AG04450 (cell line): ENCODE data around the gene RABL2B. TPM values are rescaled to one million over a fixed set of nuclear protein-coding genes. Genes with fewer than 3 reads are reported as not detected.

Experiments
- CTCF ChIA-PET: fragments of 300-600, 350-600 bp; formaldehyde crosslinking; extraction: SDS; loops from one replicate; lab custom pipeline; 2022; ENCODE audit warnings: antibody characterized with exemption, inconsistent platforms; lab: Charles Lee
- POLR2A ChIA-PET: fragments of 350-600 bp; formaldehyde crosslinking; extraction: SDS; loops from one replicate; lab custom pipeline; 2021; ENCODE audit warnings: antibody characterized with exemption, inconsistent platforms; lab: Yijun Ruan, JAX
- DNase-seq: peaks from one replicate; pipeline ENCODE4 v3.0.0-alpha.2; 2011; ENCODE audit warnings: low read depth, low spot score
- H3K27ac ChIP-seq: one replicate; pipeline ENCODE4 v1.5.1; 2012; ENCODE audit warnings: low read depth, low read length, control low read depth
- H3K27me3 ChIP-seq: one replicate; pipeline ENCODE4 v1.6.0; 2012; ENCODE audit warnings: low read length; ENCODE audit not compliant: control insufficient read depth, insufficient read depth
- H3K4me3 ChIP-seq: 2 replicates; pipeline ENCODE4 v1.5.1; 2011; ENCODE audit warnings: mild to moderate bottlenecking, low read depth, low read length, control low read depth
- H3K9me3 ChIP-seq: 2 replicates; pipeline ENCODE4 v1.5.1; 2012; ENCODE audit warnings: low read length; ENCODE audit not compliant: control insufficient read depth, insufficient read depth
- polyA plus RNA-seq: library from polyadenylated mRNA; depleted of rRNA; stranded (reverse); fragments of >200 nt; gene quantifications from 2 replicates; pipeline ENCODE4 v1.2.3, GENCODE V29; 2011
- TF ChIP-seq, protein P1 (sequence below): IDR thresholded peaks from 2 replicates; pipeline ENCODE4 v1.5.1; 2011; ENCODE audit warnings: low read depth, low read length, control low read depth, inconsistent platforms

Gene RABL2B
- polyA plus RNA-seq, 1 experiment, result 31.4 TPM

DNA sequence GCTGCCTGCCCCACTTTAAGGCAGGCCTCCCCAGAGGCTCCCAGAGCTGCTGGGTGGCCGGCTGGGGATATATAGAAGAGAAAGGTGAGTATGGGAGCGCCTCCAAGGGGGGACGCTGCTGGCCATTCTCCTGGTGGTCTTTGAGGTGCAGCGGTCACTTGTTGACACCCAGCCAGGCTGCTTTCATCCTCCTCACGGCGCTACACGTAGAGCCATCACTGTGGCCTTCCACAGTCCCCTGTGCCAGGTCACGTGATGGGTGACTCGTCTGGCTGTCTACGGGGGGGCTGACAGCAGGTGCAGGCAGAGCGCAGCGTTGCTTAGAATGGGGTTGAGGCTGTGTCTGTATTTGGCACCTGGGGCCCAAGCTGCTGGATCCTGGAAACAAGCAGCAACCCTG is 43.5 kb downstream of the RABL2B start:
- H3K27me3 ChIP-seq, result peaks cover 29% of the 10 kb centered on the region
- H3K27ac ChIP-seq, result no peak overlapping the region
- ChIA-PET POLR2A (no interaction called here), CTCF (no interaction called here)
- no peak overlapping the region for H3K4me3 ChIP-seq
- TF ChIP-seq, protein P1, sequence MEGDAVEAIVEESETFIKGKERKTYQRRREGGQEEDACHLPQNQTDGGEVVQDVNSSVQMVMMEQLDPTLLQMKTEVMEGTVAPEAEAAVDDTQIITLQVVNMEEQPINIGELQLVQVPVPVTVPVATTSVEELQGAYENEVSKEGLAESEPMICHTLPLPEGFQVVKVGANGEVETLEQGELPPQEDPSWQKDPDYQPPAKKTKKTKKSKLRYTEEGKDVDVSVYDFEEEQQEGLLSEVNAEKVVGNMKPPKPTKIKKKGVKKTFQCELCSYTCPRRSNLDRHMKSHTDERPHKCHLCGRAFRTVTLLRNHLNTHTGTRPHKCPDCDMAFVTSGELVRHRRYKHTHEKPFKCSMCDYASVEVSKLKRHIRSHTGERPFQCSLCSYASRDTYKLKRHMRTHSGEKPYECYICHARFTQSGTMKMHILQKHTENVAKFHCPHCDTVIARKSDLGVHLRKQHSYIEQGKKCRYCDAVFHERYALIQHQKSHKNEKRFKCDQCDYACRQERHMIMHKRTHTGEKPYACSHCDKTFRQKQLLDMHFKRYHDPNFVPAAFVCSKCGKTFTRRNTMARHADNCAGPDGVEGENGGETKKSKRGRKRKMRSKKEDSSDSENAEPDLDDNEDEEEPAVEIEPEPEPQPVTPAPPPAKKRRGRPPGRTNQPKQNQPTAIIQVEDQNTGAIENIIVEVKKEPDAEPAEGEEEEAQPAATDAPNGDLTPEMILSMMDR, result no peak
- no peaks in the 10 kb centered on the region; the same call in 1 of the 2 replicates for H3K9me3 ChIP-seq
- DNase-seq, result no peak

- ChIA-PET CTCF (no interaction called here), POLR2A (no interaction called here)
- TF ChIP-seq, protein P1, result no peak
Measured at GRCh38 chr22:50739279-50739691, 44.2 kb downstream of the RABL2B start.

GRCh38 chr22:50738649-50739227 is 44.7 kb downstream of the RABL2B start:
- CTCF ChIA-PET, result no interaction called here
- Histone ChIP-seq H3K27me3 (peaks cover 30% of the 10 kb centered on the region), H3K4me3 (no peak overlapping the region), H3K9me3 (no peaks in the 10 kb centered on the region; the same call in 1 of the 2 replicates), H3K27ac (no peak overlapping the region)
- DNase-seq, result no peak
- POLR2A ChIA-PET, result no interaction called here
- TF ChIP-seq, protein P1, result no peak

More at GRCh38 chr22:50739279-50739691, 44.2 kb downstream of the RABL2B start:
- Histone ChIP-seq H3K27me3 (peaks cover 30% of the 10 kb centered on the region), H3K27ac (no peak overlapping the region), H3K4me3 (no peak overlapping the region), H3K9me3 (no peaks in the 10 kb centered on the region; the same call in 1 of the 2 replicates)
- DNase-seq, result no peak

GRCh38 chr22:50737728-50738648 is 45.4 kb downstream of the RABL2B start, which contains the start of gene ACR:
ACR (plus strand) TSS chr22:50738204; CDS start chr22:50738236, 32 bp downstream.
- no peaks in the 10 kb centered on the region; the same call in 1 of the 2 replicates for H3K9me3 ChIP-seq
- TF ChIP-seq, protein P1, result no peak
- CTCF ChIA-PET, result no interaction called here
- POLR2A ChIA-PET, result no interaction called here
- DNase-seq, result no peak
- no peak within 1 kb of the TSS for H3K27ac ChIP-seq
- no peak within 1 kb of the TSS for H3K4me3 ChIP-seq
- H3K27me3 ChIP-seq, result peaks cover 30% of the 10 kb centered on the region

GRCh38 chr22:50735739-50736030 is 47.8 kb downstream of the RABL2B start:
- Histone ChIP-seq H3K27me3 (peaks cover 30% of the 10 kb centered on the region), H3K4me3 (no peak overlapping the region), H3K9me3 (no peaks in the 10 kb centered on the region; the same call in 1 of the 2 replicates), H3K27ac (no peak overlapping the region)
- ChIA-PET CTCF (no interaction called here), POLR2A (no interaction called here)
- TF ChIP-seq, protein P1, result no peak
- no peak for DNase-seq
